Measurements from ENCODE around the gene PDE4C.

PDE4C gene

GRCh38 chr19:18257503-18258470 lies 31.5 kb upstream of the PDE4C start:
- DNase-seq: no peak
- in situ Hi-C loops (cut with MboI; ENCODE audit: low pct_unique_long_range_greater_than_20kb, low sequenced_read_pairs): no loop called here

- DNase-seq: no peak
- in situ Hi-C loops (cut with MboI; ENCODE audit: low pct_unique_long_range_greater_than_20kb, low sequenced_read_pairs): no loop called here
These were observed 28.6 kb upstream of the PDE4C start for GRCh38 chr19:18254546-18255503.

- DNase-seq: peak; percentile 67
- in situ Hi-C loops (cut with MboI; ENCODE audit: low pct_unique_long_range_greater_than_20kb, low sequenced_read_pairs): no loop called here
These were observed 27.5 kb upstream of the PDE4C start for GRCh38 chr19:18253716-18254115.

GRCh38 chr19:18253130-18253529 lies 26.9 kb upstream of the PDE4C start:
- in situ Hi-C loops (cut with MboI; ENCODE audit: low pct_unique_long_range_greater_than_20kb, low sequenced_read_pairs): no loop called here
- DNase-seq: no peak

- in situ Hi-C loops (cut with MboI; ENCODE audit: low pct_unique_long_range_greater_than_20kb, low sequenced_read_pairs): no loop called here
- no peak for DNase-seq
These were observed 26.1 kb upstream of the PDE4C start for GRCh38 chr19:18252370-18252717.

- in situ Hi-C loops (cut with MboI; ENCODE audit: low pct_unique_long_range_greater_than_20kb, low sequenced_read_pairs): no loop called here
- DNase-seq: peak; percentile 92
These were observed 25.5 kb upstream of the PDE4C start for GRCh38 chr19:18251587-18252369.

- DNase-seq: no peak
- in situ Hi-C loops (cut with MboI; ENCODE audit: low pct_unique_long_range_greater_than_20kb, low sequenced_read_pairs): no loop called here
These were observed 23.6 kb upstream of the PDE4C start for GRCh38 chr19:18249834-18250233.

- in situ Hi-C loops (cut with MboI; ENCODE audit: low pct_unique_long_range_greater_than_20kb, low sequenced_read_pairs): no loop called here
- DNase-seq: no peak
These were observed 19.1 kb upstream of the PDE4C start for GRCh38 chr19:18245297-18245696.

- no peak for DNase-seq
- in situ Hi-C loops (cut with MboI; ENCODE audit: low pct_unique_long_range_greater_than_20kb, low sequenced_read_pairs): no loop called here
These were observed 13.1 kb upstream of the PDE4C start for GRCh38 chr19:18239303-18239702.

GRCh38 chr19:18234194-18234593 lies 8.0 kb upstream of the PDE4C start:
- in situ Hi-C loops (cut with MboI; ENCODE audit: low pct_unique_long_range_greater_than_20kb, low sequenced_read_pairs): no loop called here
- DNase-seq: no peak

GRCh38 chr19:18233224-18233825 lies 7.1 kb upstream of the PDE4C start:
- DNase-seq: peak; percentile 68
- in situ Hi-C loops (cut with MboI; ENCODE audit: low pct_unique_long_range_greater_than_20kb, low sequenced_read_pairs): no loop called here

- in situ Hi-C loops (cut with MboI; ENCODE audit: low pct_unique_long_range_greater_than_20kb, low sequenced_read_pairs): no loop called here
- no peak for DNase-seq
These were observed 6.4 kb upstream of the PDE4C start for GRCh38 chr19:18232540-18233223.

GRCh38 chr19:18231775-18232174 lies 5.5 kb upstream of the PDE4C start:
- in situ Hi-C loops (cut with MboI; ENCODE audit: low pct_unique_long_range_greater_than_20kb, low sequenced_read_pairs): no loop called here
- DNase-seq: no peak

GRCh38 chr19:18230941-18231734 lies 4.9 kb upstream of the PDE4C start:
- peak; percentile 58 for DNase-seq

GRCh38 chr19:18229915-18230314 lies 3.7 kb upstream of the PDE4C start:
- in situ Hi-C loops (cut with MboI; ENCODE audit: low pct_unique_long_range_greater_than_20kb, low sequenced_read_pairs): no loop called here
- DNase-seq: no peak

More at GRCh38 chr19:18230941-18231734, 4.9 kb upstream of the PDE4C start:
- in situ Hi-C loops (cut with MboI; ENCODE audit: low pct_unique_long_range_greater_than_20kb, low sequenced_read_pairs): no loop called here

GRCh38 chr19:18229474-18229873 lies 3.2 kb upstream of the PDE4C start:
- no peak for DNase-seq
- in situ Hi-C loops (cut with MboI; ENCODE audit: low pct_unique_long_range_greater_than_20kb, low sequenced_read_pairs): no loop called here

GRCh38 chr19:18227781-18228271 lies 1.6 kb upstream of the PDE4C start:
- in situ Hi-C loops (cut with MboI; ENCODE audit: low pct_unique_long_range_greater_than_20kb, low sequenced_read_pairs): no loop called here
- DNase-seq: no peak
